CD4-positive, alpha-beta T cell treated with Interleukin-10 for 1 hour (primary cell): ENCODE measurements around the gene CIRBP.

Experiments used
- DNase-seq: peaks from one replicate; pipeline ENCODE4 v3.0.0-alpha.2; 2020

The CIRBP gene

GRCh38 chr19:1244693-1245451 is 24.3 kb upstream of the CIRBP start:
- DNase-seq = peak; percentile 48

GRCh38 chr19:1245494-1246264 is 23.5 kb upstream of the CIRBP start:
- DNase-seq = no peak

- DNase-seq = peak; percentile 12
Observed at GRCh38 chr19:1246265-1247087, 22.7 kb upstream of the CIRBP start.

GRCh38 chr19:1247748-1248138 is 21.4 kb upstream of the CIRBP start:
- DNase-seq = no peak

- DNase-seq = peak; percentile 81
Observed at GRCh38 chr19:1248139-1248785, 20.9 kb upstream of the CIRBP start, which contains the start of gene MIDN. Gene MIDN (plus strand): TSS chr19:1248583. CDS start chr19:1250297, 1,714 bp downstream.

GRCh38 chr19:1248786-1249297 is 20.3 kb upstream of the CIRBP start:
- DNase-seq = peak; percentile 89

- peak; percentile 95 for DNase-seq
Observed at GRCh38 chr19:1249298-1249989, 19.7 kb upstream of the CIRBP start.

- DNase-seq = no peak
Observed at GRCh38 chr19:1249990-1250436, 19.1 kb upstream of the CIRBP start.

GRCh38 chr19:1250437-1251260 is 18.5 kb upstream of the CIRBP start:
- peak; percentile 67 for DNase-seq

- peak; percentile 69 for DNase-seq
Observed at GRCh38 chr19:1251330-1252220, 17.6 kb upstream of the CIRBP start.

- peak; percentile 84 for DNase-seq
Observed at GRCh38 chr19:1252221-1252820, 16.8 kb upstream of the CIRBP start.

- peak; percentile 86 for DNase-seq
Observed at GRCh38 chr19:1252821-1253513, 16.2 kb upstream of the CIRBP start.

GRCh38 chr19:1253514-1254080 is 15.5 kb upstream of the CIRBP start:
- DNase-seq = no peak

- peak; percentile 10 for DNase-seq
Observed at GRCh38 chr19:1254081-1254527, 15.0 kb upstream of the CIRBP start.

GRCh38 chr19:1254530-1255185 is 14.5 kb upstream of the CIRBP start:
- DNase-seq = peak; percentile 6

- DNase-seq = peak; percentile 17
Observed at GRCh38 chr19:1255186-1256161, 13.7 kb upstream of the CIRBP start.
